HepG2 (cell line): ENCODE results near the gene SNAP23. TPM values are rescaled to one million over a fixed set of nuclear protein-coding genes. Genes with fewer than 3 reads are reported as not detected.

ENCODE experiments used
- DR1 ChIP-seq: sonication (generic); formaldehyde crosslinking; IDR thresholded peaks from 2 replicates; pipeline ENCODE4 v1.8.0; 2021; ENCODE audit warnings: mild to moderate bottlenecking, missing genetic modification reagents, inconsistent platforms
- GPN1 ChIP-seq: sonication (generic); formaldehyde crosslinking; IDR thresholded peaks from 2 replicates; pipeline ENCODE4 v1.5.1; 2020; ENCODE audit warnings: missing genetic modification reagents, borderline replicate concordance
- KMT2A ChIP-seq: sonication (generic); formaldehyde crosslinking; IDR thresholded peaks from 2 replicates; pipeline ENCODE4 v1.4.0; 2020; ENCODE audit warnings: missing genetic modification reagents
- MXI1 ChIP-seq: IDR thresholded peaks from 3 replicates; pipeline ENCODE4 v1.6.1; 2012; ENCODE audit warnings: low read depth, low read length, inconsistent platforms, borderline replicate concordance
- NCOA2 ChIP-seq: sonication (generic); formaldehyde crosslinking; IDR thresholded peaks from 2 replicates; pipeline ENCODE4 v1.8.0; 2022; ENCODE audit warnings: inconsistent platforms
- XRCC5 ChIP-seq: fragments of 200-400 bp; formaldehyde crosslinking; optimal IDR thresholded peaks from 2 replicates; pipeline ENCODE3; 2017; ENCODE audit warnings: mild to moderate bottlenecking, low read length
- ZNF251 ChIP-seq: sonication (generic); formaldehyde crosslinking; IDR thresholded peaks from 2 replicates; pipeline ENCODE4 v1.9.0; 2021; ENCODE audit warnings: mild to moderate bottlenecking, missing genetic modification reagents
- ZNF329 ChIP-seq: sonication (generic); formaldehyde crosslinking; IDR thresholded peaks from 2 replicates; pipeline ENCODE4 v1.9.0; 2021; ENCODE audit warnings: low read depth, mild to moderate bottlenecking, missing genetic modification reagents
- ZNF367 ChIP-seq: sonication (generic); formaldehyde crosslinking; IDR thresholded peaks from 2 replicates; pipeline ENCODE4 v1.4.0; 2020; ENCODE audit warnings: missing genetic modification reagents, borderline replicate concordance
- ZNF737 ChIP-seq: sonication (generic); formaldehyde crosslinking; IDR thresholded peaks from 2 replicates; pipeline ENCODE4 v1.5.0; 2020; ENCODE audit warnings: missing genetic modification reagents, mild to moderate bottlenecking, borderline replicate concordance
- ZSCAN31 ChIP-seq: sonication (generic); formaldehyde crosslinking; IDR thresholded peaks from 2 replicates; pipeline ENCODE4 v1.5.0; 2020; ENCODE audit warnings: low read depth, mild to moderate bottlenecking, missing genetic modification reagents
- polyA plus RNA-seq, 8 experiments: library from polyadenylated mRNA; depleted of rRNA in 3 of 8; stranded (reverse) in 7 of 8; unstranded in 1 of 8; fragments of >200 nt; fragmentation: Illumina TruSeq in 4 of 8; extraction: Trizol in 4 of 8; gene quantifications; 2 replicates each; pipeline versions ENCODE4 v1.2.1 to v1.2.3, GENCODE V29; 2011 to 2016; ENCODE audit warnings: low read depth in 4 of 8, missing spikeins in 1 of 8, mixed read lengths in 1 of 8; ENCODE audit not compliant: insufficient read depth in 1 of 8
- total RNA-seq, 5 experiments: library from RNA; depleted of rRNA; stranded (reverse); fragments of >200 nt; fragmentation: Illumina TruSeq; extraction: Trizol; gene quantifications; 2 replicates each; pipeline ENCODE4 v1.2.3, GENCODE V29; 2016; ENCODE audit warnings: low read depth in 1 of 5
- TF ChIP-seq, protein P1 (sequence below), 2 experiments: fragments of 450-650 bp in 1 of 2; sonication (generic) in 1 of 2; formaldehyde crosslinking; IDR thresholded peaks; 2 replicates each; pipeline versions ENCODE4 v1.5.0 to v1.8.0; 2020 to 2022; ENCODE audit warnings: mild to moderate bottlenecking in 1 of 2, missing genetic modification reagents in 1 of 2
- TF ChIP-seq, protein P2 (sequence below): sonication (generic); formaldehyde crosslinking; IDR thresholded peaks from 2 replicates; pipeline ENCODE4 v1.4.0; 2020; ENCODE audit warnings: mild to moderate bottlenecking, missing genetic modification reagents, borderline replicate concordance
- TF ChIP-seq, protein P3 (sequence below): sonication (generic); formaldehyde crosslinking; IDR thresholded peaks from 2 replicates; pipeline ENCODE4 v1.4.0; 2020; ENCODE audit warnings: mild to moderate bottlenecking, missing genetic modification reagents
- TF ChIP-seq, protein P4 (sequence below): sonication (generic); formaldehyde crosslinking; IDR thresholded peaks from 2 replicates; pipeline ENCODE4 v1.9.0; 2021; ENCODE audit warnings: missing genetic modification reagents, borderline replicate concordance
- TF ChIP-seq, protein P5 (sequence below): sonication (generic); formaldehyde crosslinking; IDR thresholded peaks from 2 replicates; pipeline ENCODE4 v1.5.0; 2020; ENCODE audit warnings: mild to moderate bottlenecking, missing genetic modification reagents
- TF ChIP-seq, protein P6 (sequence below): sonication (generic); formaldehyde crosslinking; conservative IDR thresholded peaks from 2 replicates; pipeline ENCODE4 v1.8.0; 2022; ENCODE audit warnings: missing genetic modification reagents

The SNAP23 gene
- total and polyA plus RNA-seq, 2 of the 13 experiments (the other 11 are each of a cell fraction or from before 2014, with no cell fraction given), result 37.0 to 101 TPM

DNA sequence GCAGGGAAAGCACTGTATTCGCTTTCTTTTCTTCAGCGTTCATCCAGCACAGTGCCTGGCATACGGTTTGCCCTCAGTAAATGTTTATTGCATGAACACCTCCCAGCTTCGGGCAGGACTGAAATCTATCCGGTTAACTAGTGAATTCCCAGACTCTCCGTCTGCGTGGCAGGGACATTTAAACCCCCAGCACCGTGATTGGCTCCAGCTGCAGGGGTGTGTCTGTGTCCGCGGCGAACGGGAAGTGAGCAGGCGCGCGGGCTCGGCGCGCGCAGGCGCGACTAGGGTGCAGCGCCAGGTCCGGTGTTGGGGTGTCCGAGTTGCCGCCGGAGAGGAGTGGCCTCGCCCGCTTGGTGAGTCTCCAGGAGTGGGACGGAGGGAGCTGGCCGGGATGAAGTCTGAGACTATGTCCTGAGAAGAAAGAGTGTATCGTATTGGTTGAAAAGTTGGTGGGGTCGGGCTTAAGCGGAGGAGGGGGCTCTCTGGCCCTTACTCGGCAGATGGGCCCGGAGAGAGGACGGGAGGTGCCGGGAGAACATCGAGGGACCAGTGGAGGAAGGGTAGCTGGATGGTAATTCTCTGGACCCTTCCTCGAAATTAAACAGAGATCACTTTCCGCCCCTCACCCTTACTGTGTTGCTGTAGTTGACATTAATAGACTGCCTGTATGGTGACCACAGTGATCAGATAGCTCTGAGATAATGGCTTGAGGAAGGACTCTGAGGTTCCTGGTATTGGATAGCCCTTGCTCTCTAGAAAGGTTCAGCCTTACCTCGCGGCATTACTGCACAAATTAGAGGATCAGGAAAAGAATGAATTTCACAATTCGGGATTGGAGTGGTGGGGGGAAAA is at the start of gene SNAP23 (continued):
- TF ChIP-seq, protein P1, sequence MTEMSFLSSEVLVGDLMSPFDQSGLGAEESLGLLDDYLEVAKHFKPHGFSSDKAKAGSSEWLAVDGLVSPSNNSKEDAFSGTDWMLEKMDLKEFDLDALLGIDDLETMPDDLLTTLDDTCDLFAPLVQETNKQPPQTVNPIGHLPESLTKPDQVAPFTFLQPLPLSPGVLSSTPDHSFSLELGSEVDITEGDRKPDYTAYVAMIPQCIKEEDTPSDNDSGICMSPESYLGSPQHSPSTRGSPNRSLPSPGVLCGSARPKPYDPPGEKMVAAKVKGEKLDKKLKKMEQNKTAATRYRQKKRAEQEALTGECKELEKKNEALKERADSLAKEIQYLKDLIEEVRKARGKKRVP (CRISPR knock-in tag; IDR thresholded peaks at IDR 0.05), result peak in 1 of 2 experiments; percentile 75; a peak in 1 of 4 replicates
- TF ChIP-seq, protein P2, sequence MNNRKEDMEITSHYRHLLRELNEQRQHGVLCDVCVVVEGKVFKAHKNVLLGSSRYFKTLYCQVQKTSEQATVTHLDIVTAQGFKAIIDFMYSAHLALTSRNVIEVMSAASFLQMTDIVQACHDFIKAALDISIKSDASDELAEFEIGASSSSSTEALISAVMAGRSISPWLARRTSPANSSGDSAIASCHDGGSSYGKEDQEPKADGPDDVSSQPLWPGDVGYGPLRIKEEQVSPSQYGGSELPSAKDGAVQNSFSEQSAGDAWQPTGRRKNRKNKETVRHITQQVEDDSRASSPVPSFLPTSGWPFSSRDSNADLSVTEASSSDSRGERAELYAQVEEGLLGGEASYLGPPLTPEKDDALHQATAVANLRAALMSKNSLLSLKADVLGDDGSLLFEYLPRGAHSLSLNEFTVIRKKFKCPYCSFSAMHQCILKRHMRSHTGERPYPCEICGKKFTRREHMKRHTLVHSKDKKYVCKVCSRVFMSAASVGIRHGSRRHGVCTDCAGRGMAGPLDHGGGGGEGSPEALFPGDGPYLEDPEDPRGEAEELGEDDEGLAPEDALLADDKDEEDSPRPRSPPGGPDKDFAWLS (CRISPR knock-in tag), result no peak
- TF ChIP-seq MXI1 (peak; percentile 83; the same call in 1 of the 3 replicates), DR1 (CRISPR knock-in tag) (no peak), NCOA2 (CRISPR knock-in tag) (peak; percentile 33; the same call in 1 of the 2 replicates), ZSCAN31 (CRISPR knock-in tag) (no peak; the same call in 1 of the 2 replicates), GPN1 (CRISPR knock-in tag) (no peak), XRCC5 (peak; percentile 75), ZNF367 (CRISPR knock-in tag) (peak; percentile 100), ZNF329 (CRISPR knock-in tag) (no peak), KMT2A (CRISPR knock-in tag) (0 out of 2 replicates have a peak, but pooled peaks have one; percentile 67), ZNF251 (CRISPR knock-in tag) (no peak), ZNF737 (CRISPR knock-in tag) (no peak)
- TF ChIP-seq, protein P3, sequence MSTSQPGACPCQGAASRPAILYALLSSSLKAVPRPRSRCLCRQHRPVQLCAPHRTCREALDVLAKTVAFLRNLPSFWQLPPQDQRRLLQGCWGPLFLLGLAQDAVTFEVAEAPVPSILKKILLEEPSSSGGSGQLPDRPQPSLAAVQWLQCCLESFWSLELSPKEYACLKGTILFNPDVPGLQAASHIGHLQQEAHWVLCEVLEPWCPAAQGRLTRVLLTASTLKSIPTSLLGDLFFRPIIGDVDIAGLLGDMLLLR (CRISPR knock-in tag), result no peak
- TF ChIP-seq, protein P4, sequence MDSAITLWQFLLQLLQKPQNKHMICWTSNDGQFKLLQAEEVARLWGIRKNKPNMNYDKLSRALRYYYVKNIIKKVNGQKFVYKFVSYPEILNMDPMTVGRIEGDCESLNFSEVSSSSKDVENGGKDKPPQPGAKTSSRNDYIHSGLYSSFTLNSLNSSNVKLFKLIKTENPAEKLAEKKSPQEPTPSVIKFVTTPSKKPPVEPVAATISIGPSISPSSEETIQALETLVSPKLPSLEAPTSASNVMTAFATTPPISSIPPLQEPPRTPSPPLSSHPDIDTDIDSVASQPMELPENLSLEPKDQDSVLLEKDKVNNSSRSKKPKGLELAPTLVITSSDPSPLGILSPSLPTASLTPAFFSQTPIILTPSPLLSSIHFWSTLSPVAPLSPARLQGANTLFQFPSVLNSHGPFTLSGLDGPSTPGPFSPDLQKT, result no peak
- TF ChIP-seq, protein P5, sequence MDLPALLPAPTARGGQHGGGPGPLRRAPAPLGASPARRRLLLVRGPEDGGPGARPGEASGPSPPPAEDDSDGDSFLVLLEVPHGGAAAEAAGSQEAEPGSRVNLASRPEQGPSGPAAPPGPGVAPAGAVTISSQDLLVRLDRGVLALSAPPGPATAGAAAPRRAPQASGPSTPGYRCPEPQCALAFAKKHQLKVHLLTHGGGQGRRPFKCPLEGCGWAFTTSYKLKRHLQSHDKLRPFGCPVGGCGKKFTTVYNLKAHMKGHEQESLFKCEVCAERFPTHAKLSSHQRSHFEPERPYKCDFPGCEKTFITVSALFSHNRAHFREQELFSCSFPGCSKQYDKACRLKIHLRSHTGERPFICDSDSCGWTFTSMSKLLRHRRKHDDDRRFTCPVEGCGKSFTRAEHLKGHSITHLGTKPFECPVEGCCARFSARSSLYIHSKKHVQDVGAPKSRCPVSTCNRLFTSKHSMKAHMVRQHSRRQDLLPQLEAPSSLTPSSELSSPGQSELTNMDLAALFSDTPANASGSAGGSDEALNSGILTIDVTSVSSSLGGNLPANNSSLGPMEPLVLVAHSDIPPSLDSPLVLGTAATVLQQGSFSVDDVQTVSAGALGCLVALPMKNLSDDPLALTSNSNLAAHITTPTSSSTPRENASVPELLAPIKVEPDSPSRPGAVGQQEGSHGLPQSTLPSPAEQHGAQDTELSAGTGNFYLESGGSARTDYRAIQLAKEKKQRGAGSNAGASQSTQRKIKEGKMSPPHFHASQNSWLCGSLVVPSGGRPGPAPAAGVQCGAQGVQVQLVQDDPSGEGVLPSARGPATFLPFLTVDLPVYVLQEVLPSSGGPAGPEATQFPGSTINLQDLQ (CRISPR knock-in tag), result no peak
- TF ChIP-seq, protein P6, sequence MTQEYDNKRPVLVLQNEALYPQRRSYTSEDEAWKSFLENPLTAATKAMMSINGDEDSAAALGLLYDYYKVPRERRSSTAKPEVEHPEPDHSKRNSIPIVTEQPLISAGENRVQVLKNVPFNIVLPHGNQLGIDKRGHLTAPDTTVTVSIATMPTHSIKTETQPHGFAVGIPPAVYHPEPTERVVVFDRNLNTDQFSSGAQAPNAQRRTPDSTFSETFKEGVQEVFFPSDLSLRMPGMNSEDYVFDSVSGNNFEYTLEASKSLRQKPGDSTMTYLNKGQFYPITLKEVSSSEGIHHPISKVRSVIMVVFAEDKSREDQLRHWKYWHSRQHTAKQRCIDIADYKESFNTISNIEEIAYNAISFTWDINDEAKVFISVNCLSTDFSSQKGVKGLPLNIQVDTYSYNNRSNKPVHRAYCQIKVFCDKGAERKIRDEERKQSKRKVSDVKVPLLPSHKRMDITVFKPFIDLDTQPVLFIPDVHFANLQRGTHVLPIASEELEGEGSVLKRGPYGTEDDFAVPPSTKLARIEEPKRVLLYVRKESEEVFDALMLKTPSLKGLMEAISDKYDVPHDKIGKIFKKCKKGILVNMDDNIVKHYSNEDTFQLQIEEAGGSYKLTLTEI (CRISPR knock-in tag), result no peak
